Stimulated activated CD4-positive, alpha-beta T cell treated with anti-CD3 and anti-CD28 coated beads, Interleukin-12 subunit alpha, Interleukin-12 subunit beta, amount 100 ng/mL, for 48 hours (primary cell): Measurements from ENCODE around the gene UBE2Q1.

Experiments used
- DNase-seq, 3 donors: peaks; one replicate each; pipeline ENCODE4 v3.0.0-alpha.2; 2020; ENCODE audit warnings: low read depth in 2 of 3, low spot score in 1 of 3

UBE2Q1 gene

DNA sequence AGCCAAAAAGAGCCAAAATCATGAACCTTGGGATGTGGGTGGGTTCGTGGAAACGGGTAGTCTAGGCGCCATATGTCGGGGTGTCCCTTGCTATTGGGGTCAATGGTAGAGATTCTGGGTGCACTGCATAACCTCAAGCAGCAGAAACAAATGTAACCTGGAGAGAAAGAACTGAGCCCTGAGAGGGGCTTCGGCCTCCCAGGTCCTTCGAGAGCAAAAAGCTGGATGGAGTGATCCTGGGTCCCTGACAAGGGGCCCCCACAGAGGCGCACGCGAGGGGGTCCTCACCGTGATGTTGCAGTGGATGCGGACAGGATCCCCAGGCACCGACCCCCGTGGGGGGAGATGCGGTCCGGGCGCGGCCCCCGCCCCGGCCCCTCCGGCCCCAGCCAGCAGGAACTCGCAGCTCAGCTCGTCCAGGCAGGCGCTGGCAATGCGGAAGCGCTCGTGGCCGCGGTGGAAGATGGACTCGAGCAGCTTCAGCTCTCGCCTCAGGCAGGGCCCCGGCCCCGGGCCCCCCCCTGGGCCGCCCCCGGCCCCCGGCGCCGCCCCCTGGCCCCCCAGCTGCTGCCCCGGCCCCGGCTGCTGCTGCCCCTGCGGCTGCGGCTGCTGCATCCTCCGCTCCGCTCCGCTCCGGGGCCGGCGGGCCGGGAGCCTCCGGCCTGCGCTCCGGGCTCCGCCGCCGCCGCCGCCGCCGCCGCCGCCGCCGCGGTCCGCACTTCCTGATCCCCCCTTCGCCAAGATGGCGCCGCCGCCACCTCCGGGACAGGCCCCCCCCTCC lies at the start of gene UBE2Q1:
Gene UBE2Q1 (minus strand): TSS at position 724 of the 781 bp plus-strand sequence. CDS start 109 bp downstream, at position 615.
- no peak for DNase-seq

DNA sequence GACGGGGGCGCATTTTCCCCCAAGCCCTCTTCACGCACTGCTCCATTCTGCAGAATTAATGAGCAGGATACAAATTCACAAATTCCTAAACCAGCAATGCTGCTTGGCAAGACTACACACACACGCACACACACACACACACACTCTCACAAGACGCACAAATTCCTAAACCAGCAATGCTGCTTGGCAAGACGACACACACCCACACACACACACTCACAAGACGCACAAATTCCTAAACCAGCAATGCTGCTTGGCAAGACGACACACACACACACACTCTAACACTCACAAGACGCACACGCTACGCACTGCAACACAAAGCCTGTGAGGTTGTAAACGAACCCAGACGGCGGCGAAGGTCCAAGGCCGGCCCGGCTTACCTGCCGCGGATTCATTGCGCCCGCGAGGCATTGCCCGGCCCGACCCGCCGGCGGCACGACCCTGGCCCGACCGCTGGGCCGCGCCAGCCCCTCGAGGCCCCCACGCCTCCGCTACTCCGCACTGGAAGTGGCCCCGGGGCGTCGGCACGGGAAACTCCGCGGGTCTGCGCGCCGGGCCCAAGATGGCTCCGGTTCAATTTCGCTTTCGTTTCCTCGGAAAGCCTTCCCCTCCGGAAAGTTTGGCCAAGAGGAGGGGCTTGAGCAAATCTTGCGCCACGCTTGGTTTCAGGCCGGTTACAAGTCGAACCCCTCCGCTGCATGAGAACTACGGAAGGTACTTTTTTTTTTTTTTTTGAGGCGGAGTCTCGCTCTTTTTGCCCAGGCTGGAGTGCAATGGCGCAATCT lies 49.3 kb upstream of the UBE2Q1 start, which contains the start of gene ADAR:
Gene ADAR (minus strand): TSS at position 578 of the 788 bp plus-strand sequence. CDS start 180 bp downstream, at position 398.
- DNase-seq, result peak; percentile 87 to 88 (median 88)

DNA sequence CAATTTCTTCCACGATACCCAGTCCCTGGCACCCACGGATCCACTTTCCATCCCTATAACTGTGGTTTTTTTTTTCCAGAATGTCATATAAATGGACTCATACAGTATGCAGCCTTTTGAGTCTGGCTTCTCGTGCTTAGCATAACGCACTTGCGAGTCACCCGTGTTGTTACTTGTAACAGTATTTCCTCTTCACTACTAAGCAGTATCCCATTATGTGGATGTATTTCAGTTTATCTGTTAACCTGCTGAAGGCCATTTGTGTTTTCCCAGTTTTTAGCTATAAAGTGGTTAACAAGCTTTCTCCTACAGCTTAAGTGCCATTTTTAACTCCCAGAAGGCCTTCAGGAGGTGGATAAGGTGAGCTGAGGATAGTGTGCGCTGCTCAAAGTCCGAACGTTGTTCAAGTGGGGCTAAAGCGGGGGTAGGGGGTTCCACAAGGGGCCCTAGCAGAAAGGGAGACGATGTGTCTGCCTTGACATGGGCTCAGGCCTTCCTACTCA lies 48.7 kb upstream of the UBE2Q1 start:
- no peak for DNase-seq

DNA sequence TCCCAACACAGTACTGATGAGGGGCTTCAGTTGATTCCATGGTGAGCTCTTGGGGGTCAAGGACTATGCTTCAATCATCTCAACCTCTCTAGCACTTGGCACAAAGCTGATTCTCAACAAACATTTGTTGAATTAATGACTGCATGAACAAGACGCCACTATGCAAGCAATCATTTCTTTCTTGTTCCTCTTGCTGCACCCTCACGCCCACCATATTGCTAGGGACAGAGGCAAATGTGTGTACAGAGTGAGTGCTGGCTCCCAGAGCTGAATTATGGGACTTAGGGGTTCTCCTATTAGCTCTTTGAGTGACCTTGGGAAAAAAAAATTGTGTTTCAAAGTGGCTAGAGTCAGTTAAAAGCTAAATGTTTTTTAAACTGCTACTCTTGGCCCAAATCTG lies 47.1 kb upstream of the UBE2Q1 start:
- no peak for DNase-seq

DNA sequence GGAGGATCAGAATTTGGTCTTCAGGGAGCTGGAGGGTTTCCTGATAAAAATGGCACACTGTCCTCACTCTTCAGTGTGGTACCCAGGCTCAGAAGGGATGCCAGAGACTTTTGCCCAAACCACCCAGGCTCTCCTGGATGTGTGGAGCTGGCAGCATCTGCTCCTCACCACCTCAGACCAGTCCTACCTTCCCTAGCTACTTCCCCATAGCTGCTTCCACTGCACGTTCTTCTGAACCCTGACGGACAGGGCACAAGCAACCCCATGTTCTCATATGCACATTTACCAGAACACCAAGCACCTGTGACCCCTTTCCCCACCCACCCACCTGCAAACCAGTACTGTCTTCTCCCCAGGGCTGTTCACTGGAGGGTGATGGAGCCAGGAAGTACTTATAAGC lies 44.9 kb upstream of the UBE2Q1 start:
- no peak for DNase-seq

DNA sequence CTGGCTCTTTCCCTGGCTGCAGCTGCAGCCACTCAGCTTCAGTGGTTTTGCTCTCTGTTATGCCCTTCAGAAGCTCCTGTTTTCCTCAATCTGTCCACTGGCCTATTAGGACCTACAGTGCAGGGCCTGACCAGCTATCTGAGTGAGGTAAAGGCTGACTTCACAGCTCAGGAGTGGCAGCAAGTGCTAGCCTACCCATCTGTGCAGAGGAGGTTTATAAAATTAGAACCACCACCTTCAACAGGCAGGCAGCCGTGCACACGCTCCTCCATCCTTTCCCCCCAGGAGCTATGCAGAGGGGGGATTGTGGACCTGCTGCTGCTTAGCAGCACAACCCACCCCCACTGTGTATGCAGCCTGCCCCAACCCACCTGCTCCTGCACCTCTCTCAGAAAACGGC lies 41.2 kb upstream of the UBE2Q1 start:
- no peak for DNase-seq

DNA sequence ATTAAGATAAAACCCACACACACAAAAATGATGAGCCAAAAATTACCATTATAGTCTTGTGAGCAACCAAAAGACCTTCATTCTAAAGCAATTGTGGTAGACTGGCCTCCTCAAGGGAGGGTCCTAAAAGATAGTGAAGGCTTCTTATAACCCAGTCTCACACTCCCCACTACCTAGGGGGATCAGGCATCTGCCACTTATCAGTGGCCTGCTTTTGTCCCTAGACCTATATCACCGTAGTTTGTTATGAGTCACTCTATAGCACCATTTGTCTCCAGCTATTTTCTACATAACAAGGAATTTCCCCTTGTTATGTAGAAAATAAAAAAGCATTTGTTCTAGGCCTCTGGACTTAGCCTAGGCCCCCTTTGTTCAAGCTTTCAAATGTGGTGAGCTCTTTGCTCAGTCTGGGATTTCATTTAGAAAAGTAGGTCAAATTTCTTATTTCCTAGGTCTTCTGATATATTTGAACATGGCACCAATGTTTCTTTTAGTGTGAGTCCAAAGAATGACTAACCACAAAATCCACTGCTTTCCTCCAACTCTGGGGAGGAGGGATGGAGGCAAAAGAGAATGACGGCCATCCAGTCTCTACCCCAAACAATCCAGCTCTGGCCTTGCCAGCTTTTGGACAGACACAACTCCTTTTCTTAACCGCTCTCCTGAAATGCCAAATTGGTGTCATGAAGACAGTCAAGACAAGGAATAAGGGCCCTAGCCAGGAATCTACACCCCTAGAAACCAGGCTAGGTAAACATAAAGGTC lies 40.6 kb upstream of the UBE2Q1 start:
- DNase-seq, result no peak

DNA sequence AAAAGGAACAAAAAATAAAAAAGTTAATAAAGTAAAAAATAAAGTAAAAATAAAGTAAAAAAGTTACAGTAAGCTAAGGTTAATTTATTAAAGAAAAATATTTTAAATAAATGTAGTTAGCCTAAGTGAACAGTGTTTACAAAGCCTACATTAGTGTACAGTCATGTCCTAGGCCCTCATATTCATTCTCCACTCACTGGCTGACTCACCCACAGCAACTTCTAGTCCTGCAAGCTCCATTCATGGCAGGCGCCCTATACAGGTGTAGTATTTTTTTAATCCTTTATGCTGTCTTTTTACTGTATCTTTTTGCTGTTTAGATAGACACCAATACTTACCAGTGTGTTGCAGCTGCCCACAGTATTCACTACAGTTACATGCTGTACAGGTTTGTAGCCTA lies 37.2 kb upstream of the UBE2Q1 start:
- no peak for DNase-seq

- no peak for DNase-seq
Observed at GRCh38 chr1:154594811-154595210, 36.3 kb upstream of the UBE2Q1 start.

DNA sequence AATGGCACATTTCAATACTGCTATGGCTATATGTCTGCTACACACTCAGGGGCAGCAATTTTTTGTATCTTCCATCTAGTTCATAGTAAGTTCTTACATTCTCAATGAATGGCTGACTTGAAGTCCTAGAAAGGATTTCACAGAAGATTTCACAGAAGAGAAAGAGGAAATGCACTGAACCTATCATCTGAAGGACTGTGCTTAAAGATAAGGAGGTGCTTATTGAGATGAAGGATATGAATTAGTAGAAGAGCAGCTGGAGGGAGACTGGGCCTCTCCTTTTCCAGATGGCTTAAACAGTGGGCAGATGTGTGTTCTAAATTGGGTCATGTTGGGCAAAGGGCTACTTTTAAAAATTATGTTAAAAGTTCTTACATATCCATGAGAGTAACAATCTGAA lies 34.9 kb upstream of the UBE2Q1 start:
- DNase-seq, result no peak

- DNase-seq, result no peak
Observed at GRCh38 chr1:154591206-154591605, 32.7 kb upstream of the UBE2Q1 start.

DNA sequence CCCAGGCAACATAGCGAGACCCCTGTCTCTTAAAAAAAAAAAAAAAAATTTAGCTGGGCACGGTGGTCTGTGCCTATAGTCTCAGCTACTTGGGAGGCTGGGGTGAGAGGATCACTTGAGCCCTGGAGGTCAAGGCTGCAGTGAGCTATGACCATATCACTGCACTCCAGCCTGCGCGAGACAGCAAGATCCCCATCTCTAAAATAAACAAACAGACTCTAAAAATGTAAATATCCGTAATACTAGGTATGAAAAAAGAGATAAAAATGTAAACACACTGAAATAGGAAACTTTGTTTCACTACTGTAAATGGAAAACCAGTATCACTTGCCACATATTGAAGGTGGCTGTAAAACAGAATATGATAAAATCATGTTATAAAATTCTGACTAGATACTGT lies 32.3 kb upstream of the UBE2Q1 start:
- DNase-seq, result no peak

- DNase-seq, result no peak
Observed at GRCh38 chr1:154589780-154590179, 31.3 kb upstream of the UBE2Q1 start.

DNA sequence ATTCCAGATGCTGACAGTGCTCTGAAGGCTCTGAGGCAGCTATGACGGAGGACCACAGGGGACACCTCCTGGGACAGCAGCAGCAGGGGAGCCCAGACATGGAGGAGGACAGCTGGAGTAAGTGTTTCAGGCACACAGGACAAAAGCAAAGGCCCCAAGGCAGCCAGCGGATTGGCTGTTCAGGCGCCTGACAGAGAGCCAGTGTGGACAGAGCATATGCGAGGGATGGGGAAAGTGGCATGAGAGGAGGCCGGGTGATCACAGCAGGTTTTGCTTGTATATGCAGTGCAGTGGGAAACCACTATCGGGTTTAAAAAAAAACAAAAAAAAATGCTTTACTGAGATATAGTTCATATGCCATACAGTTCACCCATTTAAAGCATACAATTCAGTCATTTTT lies 28.2 kb upstream of the UBE2Q1 start:
- DNase-seq, result no peak

DNA sequence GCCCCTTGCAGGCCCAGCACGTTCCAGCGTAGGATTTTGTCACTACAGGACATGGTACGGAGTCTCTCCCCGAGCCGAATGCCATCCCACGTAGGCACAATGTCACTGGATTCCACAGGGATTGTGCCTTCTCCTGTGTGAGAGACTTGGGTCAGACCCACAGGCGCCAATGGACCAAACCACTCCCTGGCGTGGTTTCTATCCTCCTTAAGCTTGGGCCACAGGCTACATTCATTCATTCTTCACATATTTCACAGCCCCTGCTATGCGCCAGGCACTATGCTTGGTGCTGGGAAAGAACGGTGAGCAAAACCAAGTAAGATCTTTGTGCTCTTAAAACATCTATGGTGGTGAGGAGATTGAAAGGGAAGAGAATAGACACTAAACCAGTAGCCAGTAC lies 27.8 kb upstream of the UBE2Q1 start:
- DNase-seq, result no peak

DNA sequence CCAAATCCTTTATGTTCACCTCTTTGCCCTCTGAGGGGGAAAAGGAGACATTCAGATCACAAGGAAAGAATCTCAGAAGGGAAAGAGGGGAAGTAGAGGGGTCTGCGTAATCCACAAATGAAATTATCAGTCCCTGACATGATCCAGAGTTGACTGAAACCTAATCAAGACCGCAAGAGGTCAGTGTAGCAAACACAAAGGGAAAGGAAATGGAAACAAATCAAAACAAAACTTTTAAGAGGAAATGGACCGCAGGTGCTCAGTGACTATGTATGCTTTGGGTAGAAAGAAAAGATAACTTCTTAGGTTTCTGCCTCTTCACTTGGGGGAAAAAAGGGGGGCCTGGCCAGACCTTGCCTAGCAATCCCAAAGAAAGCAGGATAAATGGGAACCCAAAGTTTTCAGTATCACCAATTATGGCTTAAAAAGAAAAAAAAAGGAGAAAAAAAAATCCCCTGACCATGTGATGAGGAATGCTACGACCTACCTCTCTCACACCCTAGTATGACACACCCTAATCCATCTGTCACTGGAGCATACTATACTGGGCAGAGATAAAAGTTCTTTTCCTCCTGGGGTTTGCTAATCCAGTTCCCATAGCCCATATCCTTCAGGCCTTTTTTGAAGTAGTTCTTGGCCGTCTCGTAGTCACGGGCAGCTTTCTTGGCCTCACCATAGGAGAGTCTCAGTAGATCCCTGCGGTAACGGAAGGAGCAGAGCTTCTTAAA lies 26.0 kb upstream of the UBE2Q1 start:
- DNase-seq, result no peak

DNA sequence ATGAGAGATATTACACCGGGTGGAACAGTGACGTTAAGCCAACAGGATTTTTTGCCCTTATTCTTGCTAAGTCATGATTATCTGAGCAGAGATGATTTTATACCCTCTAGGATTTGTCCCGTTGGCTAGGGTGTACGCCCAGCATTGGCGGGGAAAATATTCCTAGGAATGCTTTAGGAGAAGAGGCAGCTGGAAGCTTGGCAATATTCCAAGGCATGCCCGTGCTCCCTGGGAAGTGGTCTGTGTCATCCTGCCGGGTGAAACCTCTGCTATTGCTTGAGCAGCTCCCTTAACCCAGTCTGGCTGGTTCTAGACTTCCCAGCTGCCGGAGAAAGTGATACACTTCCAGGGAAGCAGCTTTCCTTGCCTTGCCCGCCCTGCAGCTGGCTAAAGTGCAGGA lies 25.3 kb upstream of the UBE2Q1 start:
- DNase-seq, result no peak

DNA sequence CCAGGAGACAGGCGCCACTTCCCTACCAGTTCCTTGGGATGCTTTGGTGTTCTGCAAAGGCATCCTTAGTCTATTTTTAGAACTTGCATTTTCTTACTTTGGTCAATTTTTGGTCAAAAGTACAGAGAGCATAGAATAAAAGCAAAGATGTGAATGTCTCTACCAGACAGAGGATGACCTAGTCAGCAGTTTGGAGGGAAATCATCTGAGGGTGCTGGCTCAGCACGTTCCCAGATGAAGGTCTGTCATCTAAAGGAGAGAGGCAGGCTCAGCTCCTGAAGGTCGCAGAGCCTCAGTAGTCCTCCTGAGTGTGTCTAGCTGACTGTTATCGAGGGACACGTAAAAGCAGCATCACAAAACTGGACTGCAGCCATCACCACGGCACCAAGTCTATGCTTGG lies 24.4 kb upstream of the UBE2Q1 start:
- no peak for DNase-seq

- no peak for DNase-seq
Observed at GRCh38 chr1:154581766-154582165, 23.3 kb upstream of the UBE2Q1 start.

DNA sequence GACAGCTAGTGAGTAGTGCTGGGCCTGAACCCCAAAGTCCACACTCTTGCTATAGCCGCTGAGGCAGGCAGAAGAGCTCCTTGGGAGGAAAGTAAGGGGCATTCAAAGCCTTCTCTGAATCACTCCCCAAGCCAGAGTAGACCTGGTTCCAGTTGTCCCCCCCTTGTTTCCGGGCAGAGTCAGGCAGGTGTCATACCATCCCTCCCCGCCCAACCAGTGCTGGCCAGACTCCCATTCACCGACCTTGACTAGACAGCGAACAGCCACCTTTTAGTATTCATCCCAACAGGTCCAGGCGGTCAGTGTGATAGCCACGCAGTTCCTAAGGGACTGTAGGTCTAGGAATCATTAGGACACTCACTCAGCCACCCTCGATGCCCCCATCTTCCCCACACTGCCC lies 20.9 kb upstream of the UBE2Q1 start:
- no peak for DNase-seq

DNA sequence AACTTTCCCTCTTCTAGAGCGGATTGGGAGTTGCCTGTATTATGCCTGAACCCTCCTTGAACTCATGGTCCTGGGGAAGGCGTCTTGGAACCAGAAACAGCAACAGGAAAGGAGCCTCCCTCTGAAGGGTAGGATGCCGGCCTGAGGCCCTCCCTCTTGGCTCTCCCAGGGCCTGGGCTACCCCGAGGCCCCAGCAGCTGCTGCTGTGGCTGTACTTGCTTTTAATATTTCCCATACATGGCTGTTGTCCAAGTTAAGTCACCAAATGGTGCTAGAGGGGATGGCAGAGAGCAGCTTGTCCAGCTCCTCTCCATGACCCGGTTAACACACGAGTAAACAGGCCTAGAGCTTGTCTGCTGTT lies 19.6 kb upstream of the UBE2Q1 start:
- DNase-seq, result no peak
